Immature natural killer cell (primary cell): ENCODE data around the gene FAM114A1. TPM values are rescaled to one million over a fixed set of nuclear protein-coding genes. Genes with fewer than 3 reads are reported as not detected.

Experiments
- DNase-seq, 3 donors: peaks; one replicate each; pipeline ENCODE4 v3.0.0; 2022; ENCODE audit warnings: mixed read lengths in 1 of 3
- H3K27ac Mint-ChIP-seq, 6 donors: one replicate each; pipeline ENCODE4 v1.8.0; 2020; ENCODE audit warnings: mixed read lengths in 6 of 6, mild to moderate bottlenecking in 5 of 6, inconsistent platforms in 4 of 6, moderate library complexity in 3 of 6
- H3K27me3 Mint-ChIP-seq, 3 donors: one replicate each; pipeline ENCODE4 v1.8.0; 2020 to 2021; ENCODE audit warnings: low read depth in 3 of 3, mild to moderate bottlenecking in 3 of 3, mixed read lengths in 3 of 3, moderate library complexity in 3 of 3, inconsistent platforms in 1 of 3
- H3K36me3 Mint-ChIP-seq, 3 donors: one replicate each; pipeline ENCODE4 v1.8.0; 2020; ENCODE audit warnings: mixed read lengths in 3 of 3, inconsistent platforms in 2 of 3, mild to moderate bottlenecking in 2 of 3
- H3K4me1 Mint-ChIP-seq, 2 donors: one replicate each; pipeline ENCODE4 v1.8.0; 2020; ENCODE audit warnings: inconsistent platforms in 2 of 2, mild to moderate bottlenecking in 2 of 2, mixed read lengths in 2 of 2, moderate library complexity in 1 of 2
- H3K4me3 Mint-ChIP-seq, 5 donors: one replicate each; pipeline ENCODE4 v1.8.0; 2020; ENCODE audit warnings: mild to moderate bottlenecking in 5 of 5, mixed read lengths in 5 of 5, inconsistent platforms in 3 of 5, moderate library complexity in 3 of 5
- H3K9me3 Mint-ChIP-seq, 6 donors: one replicate each; pipeline ENCODE4 v1.8.0; 2020; ENCODE audit warnings: mild to moderate bottlenecking in 6 of 6, mixed read lengths in 6 of 6, inconsistent platforms in 4 of 6, moderate library complexity in 3 of 6
- polyA plus RNA-seq, 3 donors: library from polyadenylated mRNA; unstranded; fragments of 300-500 nt; fragmentation: Illumina TruSeq; gene quantifications; one replicate each; pipeline ENCODE4 v1.2.3, GENCODE V29; 2021

Gene FAM114A1
- polyA plus RNA-seq, 3 donors from 2014 or later: not detected

DNA sequence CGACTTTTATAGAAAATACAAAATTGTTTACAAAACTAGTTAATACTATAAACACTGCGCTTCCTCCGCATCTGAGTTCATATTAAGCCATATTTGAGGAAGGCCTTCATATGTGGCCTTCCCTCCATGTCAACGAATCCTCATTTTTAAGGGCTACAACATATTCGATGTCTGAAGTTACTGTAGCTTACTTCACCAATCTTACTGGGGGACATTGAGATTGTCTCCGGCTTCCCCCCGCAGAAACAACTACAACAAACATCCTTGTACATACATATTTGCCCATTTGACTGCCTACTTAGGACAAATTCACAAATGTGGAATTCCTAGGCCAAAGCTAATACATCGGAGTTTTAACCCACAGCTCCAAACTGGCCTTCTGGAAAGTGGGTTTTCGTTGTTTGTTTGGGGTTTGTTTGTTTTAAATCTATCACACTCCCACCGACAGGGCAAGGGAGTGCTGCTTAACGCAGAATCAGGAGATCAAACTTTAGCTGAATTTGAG lies 581 bp upstream of the FAM114A1 start:
- H3K9me3 Mint-ChIP-seq: no peaks in the 10 kb centered on the region
- peaks cover 4 to 10% of the 10 kb centered on the region in 2 donors for H3K4me1 Mint-ChIP-seq
- H3K27ac Mint-ChIP-seq: no peak overlapping the region
- H3K4me3 Mint-ChIP-seq: peak overlapping the region; percentile 74 to 82 (median 77)
- H3K27me3 Mint-ChIP-seq: peaks cover 4 to 13% (median 11%) of the 10 kb centered on the region in 3 donors
- DNase-seq: no peak
- no peaks in the 10 kb centered on the region for H3K36me3 Mint-ChIP-seq

DNA sequence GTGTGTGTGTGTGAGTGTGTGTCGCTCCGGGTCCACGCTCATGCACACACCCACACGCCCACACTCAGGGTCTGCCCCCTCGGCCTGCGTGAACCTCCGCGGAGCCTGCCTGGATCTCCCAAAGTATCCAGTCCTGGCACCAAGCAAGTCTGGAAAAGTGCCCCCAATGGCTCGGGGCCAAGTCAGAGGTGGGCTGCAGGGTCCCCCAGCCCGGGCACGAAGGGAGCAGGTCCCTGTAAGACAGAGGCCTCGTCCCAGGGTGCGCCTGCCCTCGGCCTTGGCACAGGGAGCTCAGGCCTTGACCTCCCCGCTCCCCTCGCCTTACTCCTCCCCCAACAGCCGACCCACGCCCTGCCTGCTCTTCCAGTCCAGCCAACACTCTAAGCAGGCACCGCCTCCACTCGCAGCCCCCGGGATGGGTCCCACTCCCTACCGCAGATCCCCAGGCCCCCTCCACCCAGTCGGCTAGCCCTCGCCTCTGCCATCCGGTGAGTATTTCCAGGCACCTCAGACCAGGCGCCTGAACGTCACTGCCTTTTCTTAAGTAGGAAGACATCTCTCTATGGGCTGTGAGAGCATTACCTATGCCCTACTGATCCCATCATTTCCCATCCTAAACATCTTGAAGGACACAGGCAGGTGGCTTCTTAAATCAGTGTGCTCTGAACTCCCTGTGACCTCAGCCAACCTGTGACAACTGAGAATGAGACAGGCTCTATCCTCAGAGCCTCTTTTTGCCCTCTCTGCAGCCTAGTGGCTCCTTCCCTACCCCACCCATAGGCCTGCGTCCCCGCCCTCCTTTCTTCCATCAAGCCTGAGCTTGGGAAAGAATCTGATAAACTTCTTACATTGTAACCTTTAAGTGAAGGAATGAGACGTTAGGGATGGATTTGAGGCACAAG lies 704 bp downstream of the FAM114A1 start:
- H3K27me3 Mint-ChIP-seq: peaks cover 4 to 12% (median 11%) of the 10 kb centered on the region in 3 donors
- H3K4me3 Mint-ChIP-seq: peak overlapping the region; percentile 64 to 78 (median 72)
- no peaks in the 10 kb centered on the region for H3K9me3 Mint-ChIP-seq
- H3K36me3 Mint-ChIP-seq: no peaks in the 10 kb centered on the region
- H3K27ac Mint-ChIP-seq: no peak overlapping the region
- no peak for DNase-seq
- peaks cover 4 to 10% of the 10 kb centered on the region in 2 donors for H3K4me1 Mint-ChIP-seq

DNA sequence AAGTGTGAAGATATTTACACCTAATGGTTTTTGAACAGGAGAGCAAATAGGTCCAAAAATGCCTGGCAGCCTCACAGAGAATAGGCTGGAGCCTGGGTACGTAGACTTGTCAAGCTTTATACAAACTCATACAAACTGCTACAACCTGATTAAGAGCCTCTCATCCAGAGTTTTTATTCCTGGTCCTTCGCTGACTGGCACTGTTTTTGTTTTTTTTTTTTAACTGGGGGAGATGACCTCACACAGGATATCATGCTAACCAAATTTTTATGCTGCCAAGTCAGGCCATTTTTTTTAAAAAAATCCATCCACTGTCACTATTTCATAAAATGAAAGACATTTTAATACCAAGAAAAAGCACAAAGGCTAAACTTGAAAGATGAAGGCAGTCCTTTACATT lies 1.9 kb downstream of the FAM114A1 start:
- Mint-ChIP-seq H3K27ac (no peak overlapping the region), H3K36me3 (no peaks in the 10 kb centered on the region), H3K9me3 (no peaks in the 10 kb centered on the region), H3K27me3 (peaks cover 2 to 12% (median 7%) of the 10 kb centered on the region in 3 donors), H3K4me1 (peaks cover 4 to 10% of the 10 kb centered on the region in 2 donors), H3K4me3 (no peak overlapping the region)
- no peak for DNase-seq

DNA sequence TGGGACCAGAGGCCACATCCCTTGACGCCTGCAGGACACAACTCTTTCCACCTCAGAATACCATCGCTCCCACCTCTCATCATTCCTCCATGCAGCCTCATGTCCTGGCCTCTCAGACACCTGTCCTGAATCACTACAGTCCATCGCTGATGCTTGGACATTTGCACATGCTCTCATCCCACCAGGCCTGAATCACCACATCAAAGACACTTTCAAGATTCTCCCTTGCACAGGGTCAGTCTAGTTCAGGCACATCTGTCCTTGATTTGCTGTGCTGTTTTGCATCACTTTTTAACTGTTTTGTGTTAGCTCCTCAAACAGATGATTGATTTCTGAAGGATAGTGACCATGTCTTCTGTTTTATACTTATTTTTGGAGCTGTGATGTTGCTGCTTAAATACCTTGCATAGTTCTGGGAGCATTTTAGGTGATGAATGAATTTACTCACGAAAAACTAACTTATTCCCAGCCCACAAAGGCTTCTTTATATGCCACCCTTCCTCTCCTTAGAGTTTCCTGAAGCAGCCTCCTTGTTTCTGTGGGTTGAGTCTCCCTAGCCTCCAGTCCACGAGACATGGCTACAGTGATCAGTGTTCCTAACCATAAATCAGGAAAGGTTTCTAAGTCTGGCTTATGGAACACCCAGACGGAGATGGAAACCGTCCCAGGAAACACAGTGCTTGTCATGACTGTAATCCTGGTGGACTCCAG lies 2.6 kb downstream of the FAM114A1 start:
- H3K9me3 Mint-ChIP-seq: no peaks in the 10 kb centered on the region
- no peaks in the 10 kb centered on the region for H3K36me3 Mint-ChIP-seq
- H3K27me3 Mint-ChIP-seq: peaks cover 2 to 12% (median 7%) of the 10 kb centered on the region in 3 donors
- no peak overlapping the region for H3K27ac Mint-ChIP-seq
- H3K4me3 Mint-ChIP-seq: peak overlapping the region in 1 of 5 donors; percentile 12
- peaks cover 4 to 10% of the 10 kb centered on the region in 2 donors for H3K4me1 Mint-ChIP-seq
- DNase-seq: no peak

DNA sequence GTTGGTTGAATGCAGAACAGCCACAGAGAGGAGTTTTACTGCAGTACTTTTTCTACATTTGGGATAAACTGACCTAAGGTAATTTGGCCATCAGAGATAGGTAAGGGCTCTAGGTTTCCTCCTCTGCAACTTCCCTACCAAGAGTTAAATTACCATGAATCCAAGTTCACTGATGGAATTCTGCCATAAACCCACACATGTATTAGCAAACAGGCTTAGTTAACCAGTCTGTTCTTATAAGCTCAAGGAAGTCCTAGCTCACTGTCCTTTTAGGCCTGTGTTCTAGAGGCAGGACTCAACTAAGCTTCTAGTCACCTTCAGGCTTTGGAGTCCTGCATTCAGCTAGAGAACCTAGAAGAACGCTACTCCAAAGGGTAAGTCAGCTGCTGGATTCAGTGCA lies 4.0 kb downstream of the FAM114A1 start:
- H3K36me3 Mint-ChIP-seq: no peaks in the 10 kb centered on the region
- peaks cover 4 to 10% of the 10 kb centered on the region in 2 donors for H3K4me1 Mint-ChIP-seq
- H3K4me3 Mint-ChIP-seq: no peak overlapping the region
- peaks cover 2 to 12% (median 5%) of the 10 kb centered on the region in 3 donors for H3K27me3 Mint-ChIP-seq
- no peak for DNase-seq
- no peaks in the 10 kb centered on the region for H3K9me3 Mint-ChIP-seq
- no peak overlapping the region for H3K27ac Mint-ChIP-seq

DNA sequence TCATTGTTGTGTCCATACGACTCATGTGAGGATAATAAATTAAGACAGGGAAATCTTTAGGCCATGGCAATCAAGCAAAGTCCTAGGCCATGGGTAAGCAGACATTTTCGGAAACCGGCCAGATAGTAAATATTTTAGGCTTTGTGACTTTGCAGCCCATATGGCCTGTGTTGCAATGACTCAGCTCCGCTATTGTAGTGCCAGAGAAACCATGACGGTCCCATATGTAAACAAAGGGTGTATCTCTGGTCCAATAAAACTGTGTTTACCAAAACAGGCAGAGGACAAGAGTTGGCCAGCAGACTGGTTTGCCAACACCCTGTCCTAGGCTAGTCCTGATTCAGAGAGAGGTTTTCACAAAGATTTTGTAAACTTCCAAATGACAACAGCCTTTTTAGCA lies 5.0 kb downstream of the FAM114A1 start:
- peaks cover 4 to 5% of the 10 kb centered on the region in 2 donors for H3K4me1 Mint-ChIP-seq
- peaks cover 2 to 10% (median 5%) of the 10 kb centered on the region in 3 donors for H3K27me3 Mint-ChIP-seq
- no peaks in the 10 kb centered on the region for H3K36me3 Mint-ChIP-seq
- H3K9me3 Mint-ChIP-seq: no peaks in the 10 kb centered on the region
- DNase-seq: no peak
- H3K27ac Mint-ChIP-seq: no peak overlapping the region
- no peak overlapping the region for H3K4me3 Mint-ChIP-seq

DNA sequence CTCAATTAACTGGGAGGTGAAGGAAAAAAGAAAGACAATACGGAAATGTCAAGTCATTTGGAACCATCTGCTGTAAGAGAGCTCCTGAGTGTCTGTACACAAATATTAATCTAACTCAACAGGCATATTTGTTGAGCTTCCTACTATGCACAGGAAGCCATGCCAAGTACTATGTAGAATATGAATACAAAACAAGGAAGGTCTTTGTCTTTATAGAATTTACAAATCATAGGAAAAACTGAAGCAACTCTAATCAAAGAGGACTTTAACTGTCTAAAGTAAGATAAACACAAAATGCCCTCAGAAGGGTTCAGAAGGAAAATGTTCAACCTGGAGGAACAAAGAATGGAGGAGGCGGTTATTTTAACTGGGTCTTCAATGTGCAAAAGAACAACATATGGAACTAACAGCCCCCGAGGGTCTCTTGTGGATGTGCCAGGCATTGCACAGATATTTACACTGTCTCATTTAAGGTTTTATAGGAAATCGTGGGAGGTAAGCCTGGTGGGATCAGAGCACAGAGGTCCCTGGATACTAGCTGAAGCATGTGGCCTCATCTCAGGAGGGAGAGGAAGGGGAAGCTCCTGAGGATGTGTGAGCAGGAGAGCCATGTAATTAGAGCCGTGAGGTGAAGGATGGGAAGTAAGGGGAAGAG lies 5.8 kb downstream of the FAM114A1 start:
- Mint-ChIP-seq H3K27me3 (peaks cover 2 to 8% (median 4%) of the 10 kb centered on the region in 3 donors), H3K36me3 (no peaks in the 10 kb centered on the region), H3K9me3 (no peaks in the 10 kb centered on the region), H3K4me1 (peaks cover 3% of the 10 kb centered on the region in 2 donors), H3K4me3 (no peak overlapping the region), H3K27ac (no peak overlapping the region)
- DNase-seq: no peak

DNA sequence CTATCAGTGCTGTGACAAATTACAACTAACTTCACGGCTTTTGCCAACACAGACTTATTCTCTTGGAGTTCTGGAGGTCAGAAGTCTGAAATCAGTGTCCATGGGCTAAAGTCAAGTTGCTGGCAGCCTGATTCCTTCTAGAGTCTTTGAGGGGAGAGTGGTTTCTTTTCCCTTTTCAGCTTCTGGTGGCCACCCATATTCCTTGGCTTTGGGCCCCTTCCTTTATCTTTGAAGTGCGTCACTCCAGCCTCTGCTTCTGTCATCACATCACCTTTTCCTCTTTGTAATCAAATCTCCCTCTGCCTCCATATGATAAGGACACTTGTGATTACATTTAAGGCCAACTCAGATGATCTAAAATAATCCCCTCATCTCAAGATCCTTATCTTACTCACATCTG lies 9.0 kb downstream of the FAM114A1 start:
- Mint-ChIP-seq H3K4me1 (no peaks in the 10 kb centered on the region), H3K27me3 (peaks cover 0 to 2% (median 0%) of the 10 kb centered on the region in 3 donors)
- DNase-seq: no peak

DNA sequence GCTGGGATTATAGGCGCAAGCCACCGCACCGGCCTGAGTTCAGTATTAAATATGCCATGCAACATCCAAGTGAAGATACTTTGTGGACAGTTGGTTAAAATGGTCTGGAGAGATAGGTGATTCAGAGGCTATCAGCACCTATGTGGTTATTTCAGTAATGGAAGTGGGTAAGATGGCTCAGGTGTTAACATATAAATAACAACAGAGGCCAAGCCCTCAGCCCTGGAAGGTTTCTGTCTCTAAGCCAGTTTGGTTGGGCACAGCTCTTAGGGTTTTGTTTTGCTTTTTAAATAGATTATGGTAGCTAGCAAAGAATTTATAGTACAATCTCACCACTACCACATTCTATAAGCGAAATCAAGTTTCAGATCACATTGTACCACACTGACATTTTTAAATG lies 16.6 kb downstream of the FAM114A1 start:
- Mint-ChIP-seq H3K27ac (no peak overlapping the region), H3K4me1 (peaks cover 0 to 9% of the 10 kb centered on the region in 2 donors), H3K9me3 (no peaks in the 10 kb centered on the region), H3K36me3 (no peaks in the 10 kb centered on the region), H3K27me3 (peaks cover 0 to 1% (median 0%) of the 10 kb centered on the region in 3 donors), H3K4me3 (no peak overlapping the region)
- DNase-seq: no peak

More for the DNA sequence above, 9.0 kb downstream of the FAM114A1 start:
- no peak overlapping the region for H3K27ac Mint-ChIP-seq
- no peaks in the 10 kb centered on the region for H3K9me3 Mint-ChIP-seq
- no peak overlapping the region for H3K4me3 Mint-ChIP-seq
- no peaks in the 10 kb centered on the region for H3K36me3 Mint-ChIP-seq

DNA sequence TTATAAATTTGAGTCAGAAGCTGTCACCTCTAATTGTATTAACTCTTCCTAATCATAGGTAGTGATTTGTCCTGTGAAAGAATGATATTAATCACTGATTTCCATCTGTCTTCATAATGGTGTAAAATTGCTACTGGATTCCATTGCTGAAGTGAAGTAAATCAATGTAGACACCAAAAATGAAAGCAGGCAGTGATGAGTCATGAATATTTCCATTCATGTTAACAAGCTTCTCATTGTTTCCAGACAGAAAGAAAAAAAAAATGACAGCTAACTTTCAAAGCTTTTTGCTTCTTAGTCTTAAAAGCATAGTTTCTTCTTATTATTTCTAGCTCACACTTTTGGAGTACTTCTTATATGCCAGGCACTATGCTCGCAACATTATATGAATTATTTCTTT lies 21.5 kb downstream of the FAM114A1 start:
- Mint-ChIP-seq H3K36me3 (no peaks in the 10 kb centered on the region), H3K27ac (no peak overlapping the region), H3K9me3 (no peaks in the 10 kb centered on the region), H3K27me3 (peaks cover 0 to 1% (median 0%) of the 10 kb centered on the region in 3 donors), H3K4me3 (no peak overlapping the region), H3K4me1 (peaks cover 1 to 13% of the 10 kb centered on the region in 2 donors)
- DNase-seq: no peak

DNA sequence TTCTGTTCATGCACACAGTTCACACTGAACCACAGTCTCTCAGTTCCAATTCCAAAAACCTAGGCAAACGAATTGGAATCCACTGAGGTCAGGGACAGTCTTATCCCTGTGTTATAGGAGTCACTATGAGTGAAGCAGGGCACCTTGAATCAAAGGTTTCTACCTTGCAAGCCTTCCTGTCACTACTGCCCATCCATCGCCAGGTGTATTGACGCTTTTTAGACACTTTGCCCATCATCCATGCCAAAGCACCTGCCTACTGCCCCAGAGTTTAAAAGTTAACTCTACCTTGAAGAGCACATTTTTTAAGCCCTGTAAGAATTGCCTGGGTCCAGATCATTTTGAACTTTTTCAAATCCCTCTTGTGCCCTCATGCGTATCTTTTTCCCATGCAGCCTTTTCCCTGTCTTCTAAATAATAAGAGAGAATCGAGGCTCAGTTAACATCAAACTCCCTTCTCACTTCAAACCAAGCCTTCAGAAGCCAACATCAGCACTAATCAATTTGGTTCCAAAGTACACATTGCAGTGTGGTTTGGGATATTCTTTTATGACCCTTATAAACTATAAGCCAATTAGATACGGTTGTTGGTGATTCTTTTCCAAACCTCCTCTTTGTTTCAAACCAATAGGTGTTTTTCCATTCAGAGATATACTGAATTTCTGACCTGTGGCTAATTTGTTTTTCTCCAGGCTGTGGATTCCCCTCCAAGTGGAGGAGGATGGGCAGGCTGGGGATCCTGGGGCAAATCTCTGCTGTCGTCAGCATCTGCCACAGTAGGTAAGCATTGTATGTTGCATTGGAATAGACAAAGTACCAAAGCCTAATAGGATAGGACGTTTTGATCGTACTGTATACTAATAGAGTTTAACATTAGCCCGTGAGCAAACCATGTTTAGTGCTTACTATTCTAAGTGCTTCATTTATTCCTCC lies 23.7 kb downstream of the FAM114A1 start:
- H3K9me3 Mint-ChIP-seq: no peaks in the 10 kb centered on the region
- H3K4me3 Mint-ChIP-seq: no peak overlapping the region
- no peak for DNase-seq
- no peak overlapping the region for H3K27ac Mint-ChIP-seq
- H3K4me1 Mint-ChIP-seq: peaks cover 1 to 7% of the 10 kb centered on the region in 2 donors
- H3K27me3 Mint-ChIP-seq: peaks cover 0 to 1% (median 0%) of the 10 kb centered on the region in 3 donors
- H3K36me3 Mint-ChIP-seq: no peaks in the 10 kb centered on the region

DNA sequence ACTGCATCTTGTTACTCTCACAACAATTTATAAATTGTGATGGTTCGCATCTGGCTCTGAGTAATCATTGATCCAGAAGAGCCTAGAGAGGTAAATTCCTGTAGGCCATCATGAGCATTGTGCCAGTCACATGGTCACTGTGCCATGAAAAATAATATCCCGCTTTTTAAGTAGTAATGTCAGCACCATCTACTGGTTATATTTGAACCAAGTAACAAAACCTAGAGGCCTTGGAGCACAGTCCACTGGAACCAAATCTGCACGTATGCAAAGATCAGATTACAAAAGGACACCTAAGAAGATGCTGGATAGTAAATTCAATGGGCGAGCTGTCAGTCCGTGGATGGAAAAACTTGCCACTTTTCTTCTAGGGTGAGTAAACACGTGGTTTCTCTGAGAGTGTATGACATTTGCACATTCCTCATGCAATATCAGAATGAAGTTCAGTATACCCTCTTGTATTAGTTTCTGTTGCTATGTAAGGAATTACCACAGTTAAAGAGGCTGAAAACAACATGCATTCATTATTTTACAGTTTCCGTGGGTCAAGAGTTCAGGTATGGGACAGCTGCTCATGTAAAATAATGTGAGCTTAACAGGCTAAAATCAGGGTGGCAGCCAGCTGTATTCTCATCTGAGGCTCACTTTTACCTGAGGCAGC lies 26.8 kb downstream of the FAM114A1 start:
- Mint-ChIP-seq H3K9me3 (no peaks in the 10 kb centered on the region), H3K4me1 (peaks cover under 1 to 2% of the 10 kb centered on the region in 2 donors), H3K36me3 (no peaks in the 10 kb centered on the region), H3K4me3 (no peak overlapping the region), H3K27ac (no peak overlapping the region), H3K27me3 (peaks cover 0 to 4% (median 2%) of the 10 kb centered on the region in 3 donors)
- no peak for DNase-seq
